Muscle layer of colon (tissue), 2 donors: ENCODE measurements around the gene CYB5R4.

Experiments
- H3K27ac ChIP-seq: one replicate; pipeline ENCODE4 v1.7.0; 2013; ENCODE audit warnings: low read depth, mild to moderate bottlenecking, low read length, moderate library complexity
- H3K27me3 ChIP-seq, 2 donors: one replicate each; pipeline ENCODE4 v1.7.0; 2013; ENCODE audit warnings: low read length in 2 of 2, mild to moderate bottlenecking in 2 of 2; ENCODE audit not compliant: insufficient read depth in 2 of 2, control insufficient read depth in 1 of 2
- H3K36me3 ChIP-seq: one replicate; pipeline ENCODE4 v1.7.0; 2013; ENCODE audit warnings: mild to moderate bottlenecking, low read length; ENCODE audit not compliant: insufficient read depth
- H3K4me1 ChIP-seq: one replicate; pipeline ENCODE4 v1.7.0; 2013; ENCODE audit warnings: mild to moderate bottlenecking, low read length; ENCODE audit not compliant: insufficient read depth
- H3K4me3 ChIP-seq, 2 donors: one replicate each; pipeline ENCODE4 v1.7.0; 2013; ENCODE audit warnings: low read length in 2 of 2, low read depth in 1 of 2, mild to moderate bottlenecking in 1 of 2, moderate library complexity in 1 of 2
- H3K9ac ChIP-seq: one replicate; pipeline ENCODE4 v1.7.0; 2013; ENCODE audit warnings: low read length
- H3K9me3 ChIP-seq: one replicate; pipeline ENCODE4 v1.7.0; 2013; ENCODE audit warnings: mild to moderate bottlenecking, low read length
- donor health status: abdominal sarcoma.
- donor health status: Adenocarcinoma of cecum.

CYB5R4 gene

DNA sequence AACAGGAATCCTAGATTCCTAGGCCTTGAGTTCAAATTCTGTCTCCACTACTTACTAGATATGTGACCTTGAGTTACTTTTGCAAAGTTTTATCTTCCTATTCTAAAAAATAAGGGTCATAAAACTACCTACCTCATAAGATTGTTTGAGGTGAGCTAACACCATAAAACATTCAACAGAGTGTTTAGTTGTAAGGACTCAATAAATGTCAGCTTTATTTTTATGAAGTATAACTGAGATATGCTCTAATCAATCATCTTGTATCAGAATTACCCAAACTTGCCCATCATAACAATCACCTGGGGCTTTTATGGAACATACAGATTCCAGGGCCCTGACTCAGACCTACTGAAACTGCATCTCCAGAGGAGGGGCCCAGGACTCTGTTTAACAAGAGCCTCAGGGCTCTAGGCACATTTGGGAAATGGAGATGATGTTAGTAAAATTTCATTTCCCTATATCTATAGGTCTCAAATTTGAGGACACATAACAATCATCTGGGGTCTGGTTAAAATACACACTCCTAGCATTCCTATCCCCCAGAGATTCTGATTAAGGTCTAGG is 138.6 kb downstream of the CYB5R4 start:
- no peak overlapping the region for H3K9ac ChIP-seq
- H3K27ac ChIP-seq = no peak overlapping the region
- H3K36me3 ChIP-seq = no peaks in the 10 kb centered on the region
- no peaks in the 10 kb centered on the region for H3K27me3 ChIP-seq
- H3K4me3 ChIP-seq = no peak overlapping the region
- H3K4me1 ChIP-seq = no peaks in the 10 kb centered on the region
- H3K9me3 ChIP-seq = no peaks in the 10 kb centered on the region

DNA sequence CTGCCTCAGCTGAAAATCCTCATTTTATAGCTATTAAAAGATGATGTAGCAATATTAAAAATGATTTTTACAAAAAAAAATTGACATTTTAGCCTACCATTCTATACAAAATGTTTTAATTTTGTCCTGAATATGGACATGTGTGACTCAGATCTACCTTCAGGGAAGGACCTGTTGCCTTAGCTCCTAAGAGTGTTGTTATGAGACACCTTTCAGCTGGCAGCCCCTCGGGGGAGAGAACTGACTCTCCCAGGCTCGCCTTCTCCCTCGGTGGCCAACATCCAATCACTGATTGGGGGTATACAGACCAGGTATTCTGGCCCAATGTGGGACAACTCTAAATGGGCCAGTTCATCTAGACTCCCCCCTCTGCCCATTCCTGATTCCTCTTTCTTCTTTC is 141.6 kb downstream of the CYB5R4 start:
- Histone ChIP-seq H3K27me3 (no peaks in the 10 kb centered on the region), H3K4me1 (no peaks in the 10 kb centered on the region), H3K36me3 (no peaks in the 10 kb centered on the region), H3K9me3 (no peaks in the 10 kb centered on the region), H3K4me3 (no peak overlapping the region), H3K9ac (no peak overlapping the region), H3K27ac (no peak overlapping the region)

DNA sequence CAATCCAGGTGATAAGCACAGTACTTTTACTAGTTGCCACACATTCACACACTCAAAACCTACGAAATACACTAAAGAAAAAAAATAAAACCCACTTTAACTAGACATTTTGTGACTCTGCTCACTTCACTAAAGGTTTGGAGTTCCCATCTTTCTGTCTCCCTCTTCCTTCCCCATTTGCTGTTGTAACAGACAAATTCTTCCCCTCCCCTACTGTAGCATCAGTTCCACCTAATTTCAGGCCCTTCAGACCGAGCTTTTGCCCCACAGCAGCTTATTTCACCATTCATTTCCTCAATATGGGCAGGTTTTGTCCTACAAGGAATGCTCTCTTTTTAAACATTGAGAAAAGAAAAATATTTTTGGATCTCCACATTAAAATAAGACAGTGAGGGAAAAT is 142.7 kb downstream of the CYB5R4 start:
- Histone ChIP-seq H3K9me3 (no peaks in the 10 kb centered on the region), H3K4me3 (no peak overlapping the region), H3K36me3 (no peaks in the 10 kb centered on the region), H3K4me1 (no peaks in the 10 kb centered on the region), H3K9ac (no peak overlapping the region), H3K27ac (no peak overlapping the region), H3K27me3 (no peaks in the 10 kb centered on the region)

DNA sequence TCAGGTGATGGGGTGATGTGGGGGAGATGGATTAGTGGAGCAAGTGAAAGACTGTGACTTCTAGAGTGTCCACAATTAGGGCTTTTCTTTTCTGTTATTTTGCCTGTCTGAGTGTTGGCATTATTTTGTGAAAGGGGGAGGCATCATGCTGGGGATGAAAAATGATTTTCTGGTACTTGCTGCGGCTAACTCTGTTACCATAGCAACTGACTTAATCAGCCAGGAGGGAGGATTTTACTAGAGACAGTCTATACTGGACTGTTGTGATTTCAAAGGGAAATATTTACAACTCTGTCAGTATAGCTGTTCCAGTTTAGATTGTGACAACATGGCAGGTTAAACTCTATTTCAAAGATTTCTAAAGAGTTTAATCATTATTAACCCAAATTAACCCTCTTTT is 143.6 kb downstream of the CYB5R4 start:
- H3K4me1 ChIP-seq = no peaks in the 10 kb centered on the region
- H3K4me3 ChIP-seq = no peak overlapping the region
- no peak overlapping the region for H3K9ac ChIP-seq
- H3K9me3 ChIP-seq = no peaks in the 10 kb centered on the region
- no peak overlapping the region for H3K27ac ChIP-seq
- H3K36me3 ChIP-seq = no peaks in the 10 kb centered on the region
- no peaks in the 10 kb centered on the region for H3K27me3 ChIP-seq

DNA sequence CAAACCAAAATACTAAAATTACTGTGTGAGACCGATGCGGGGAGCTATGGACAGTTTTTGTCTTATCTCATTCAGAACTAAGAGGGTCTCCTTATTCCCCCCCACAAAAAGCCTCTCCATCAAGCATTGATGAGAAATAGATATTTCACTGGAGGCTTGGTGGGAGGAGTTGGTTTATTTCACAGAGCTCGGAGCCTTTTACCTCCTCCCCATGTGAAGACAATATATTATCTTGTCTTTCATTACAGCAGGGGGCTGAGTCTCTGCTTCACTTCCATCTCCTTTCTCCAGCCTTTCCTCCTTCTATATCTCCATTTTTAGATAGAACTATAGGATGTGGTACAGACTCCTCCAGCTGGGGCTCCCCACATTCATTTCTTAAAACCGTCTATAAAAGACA is 144.2 kb downstream of the CYB5R4 start:
- Histone ChIP-seq H3K36me3 (no peaks in the 10 kb centered on the region), H3K4me1 (no peaks in the 10 kb centered on the region), H3K27ac (no peak overlapping the region), H3K9ac (no peak overlapping the region), H3K27me3 (no peaks in the 10 kb centered on the region), H3K4me3 (no peak overlapping the region), H3K9me3 (no peaks in the 10 kb centered on the region)

DNA sequence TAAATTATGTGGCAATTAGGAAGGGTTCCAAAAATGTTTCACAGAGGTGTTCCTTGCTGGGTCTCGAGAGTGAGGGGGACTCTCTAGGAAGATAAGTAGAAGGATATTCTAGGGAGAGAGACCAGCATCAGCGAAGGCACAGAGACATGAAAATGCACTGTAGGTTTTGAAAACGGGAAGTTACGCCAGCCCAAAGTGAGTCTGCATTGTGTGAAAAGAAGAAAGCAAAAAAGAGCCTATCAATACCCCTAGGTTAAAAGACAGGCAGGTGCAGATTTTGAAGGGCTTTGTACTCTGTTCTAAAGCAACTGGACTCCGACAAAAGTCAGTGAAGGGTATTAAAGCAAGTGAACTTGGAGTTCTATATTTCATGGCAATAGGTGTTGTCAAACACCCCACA is 148.4 kb downstream of the CYB5R4 start:
- H3K27ac ChIP-seq = no peak overlapping the region
- H3K36me3 ChIP-seq = no peaks in the 10 kb centered on the region
- no peaks in the 10 kb centered on the region for H3K27me3 ChIP-seq
- no peak overlapping the region for H3K4me3 ChIP-seq
- no peaks in the 10 kb centered on the region for H3K9me3 ChIP-seq
- no peak overlapping the region for H3K9ac ChIP-seq
- no peaks in the 10 kb centered on the region for H3K4me1 ChIP-seq

DNA sequence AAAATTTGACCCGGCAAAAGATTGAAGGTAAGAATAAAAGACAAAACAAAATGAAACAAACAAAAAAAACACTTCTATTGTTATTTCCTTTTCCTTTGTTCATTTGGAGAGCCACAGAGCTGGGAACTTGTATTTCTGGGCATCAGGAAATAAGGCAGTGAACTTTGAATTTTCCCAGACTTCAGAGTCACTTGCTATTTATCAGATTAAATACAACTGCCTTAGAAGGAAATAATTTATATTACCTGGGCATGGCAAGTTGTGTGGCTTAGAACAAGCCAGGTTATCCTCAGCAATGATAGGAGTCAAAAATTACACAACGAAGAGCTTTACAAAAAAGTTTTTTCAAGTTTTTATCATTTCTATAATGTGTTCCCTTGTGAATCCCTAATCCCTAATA is 153.9 kb downstream of the CYB5R4 start:
- Histone ChIP-seq H3K4me1 (no peaks in the 10 kb centered on the region), H3K4me3 (no peak overlapping the region), H3K27ac (no peak overlapping the region), H3K27me3 (no peaks in the 10 kb centered on the region), H3K9me3 (no peaks in the 10 kb centered on the region), H3K9ac (no peak overlapping the region), H3K36me3 (no peaks in the 10 kb centered on the region)

DNA sequence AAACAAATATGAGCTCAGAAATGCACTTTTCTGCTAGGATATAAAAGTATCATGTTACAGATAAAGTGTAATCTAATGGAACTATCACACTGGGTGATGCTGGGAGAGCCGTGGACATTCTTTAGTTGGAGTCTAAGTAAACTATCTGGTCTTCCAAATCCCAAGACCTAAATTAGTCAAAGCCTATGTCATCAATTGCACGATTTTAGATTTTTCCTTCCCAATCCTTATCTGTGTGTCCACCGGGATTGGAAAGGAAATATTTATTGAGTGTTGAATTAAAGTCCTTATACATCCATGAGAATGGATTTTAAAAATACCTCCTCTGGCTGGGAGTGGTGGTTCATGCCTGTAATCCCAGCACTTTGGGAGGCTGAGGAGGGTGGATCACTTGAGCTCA is 154.4 kb downstream of the CYB5R4 start:
- Histone ChIP-seq H3K27me3 (no peaks in the 10 kb centered on the region), H3K4me1 (no peaks in the 10 kb centered on the region), H3K36me3 (no peaks in the 10 kb centered on the region), H3K4me3 (no peak overlapping the region), H3K9me3 (no peaks in the 10 kb centered on the region), H3K9ac (no peak overlapping the region), H3K27ac (no peak overlapping the region)

DNA sequence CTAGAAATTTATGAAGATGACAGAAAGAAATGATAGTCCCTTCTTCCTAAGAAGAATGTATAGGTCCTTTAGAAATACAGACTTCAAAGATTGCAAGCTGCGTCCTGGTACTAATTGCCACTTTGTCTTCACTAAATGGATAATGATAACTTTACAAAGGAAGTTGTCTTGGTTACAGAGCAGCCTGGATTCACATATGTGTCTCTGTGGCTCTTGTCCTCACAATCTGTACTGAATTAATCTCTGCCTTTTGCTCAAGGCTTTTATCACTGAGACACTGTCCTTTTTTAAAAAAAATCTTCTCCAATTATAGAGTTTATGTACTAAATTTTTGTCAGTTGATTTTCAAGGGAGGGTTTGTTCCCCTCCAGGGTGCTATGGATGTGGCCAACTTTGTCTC is 156.5 kb downstream of the CYB5R4 start:
- Histone ChIP-seq H3K9ac (no peak overlapping the region), H3K4me1 (no peaks in the 10 kb centered on the region), H3K27ac (no peak overlapping the region), H3K27me3 (no peaks in the 10 kb centered on the region), H3K9me3 (no peaks in the 10 kb centered on the region), H3K36me3 (no peaks in the 10 kb centered on the region), H3K4me3 (no peak overlapping the region)
